Measurements from ENCODE around the gene LAT.

The LAT gene

DNA sequence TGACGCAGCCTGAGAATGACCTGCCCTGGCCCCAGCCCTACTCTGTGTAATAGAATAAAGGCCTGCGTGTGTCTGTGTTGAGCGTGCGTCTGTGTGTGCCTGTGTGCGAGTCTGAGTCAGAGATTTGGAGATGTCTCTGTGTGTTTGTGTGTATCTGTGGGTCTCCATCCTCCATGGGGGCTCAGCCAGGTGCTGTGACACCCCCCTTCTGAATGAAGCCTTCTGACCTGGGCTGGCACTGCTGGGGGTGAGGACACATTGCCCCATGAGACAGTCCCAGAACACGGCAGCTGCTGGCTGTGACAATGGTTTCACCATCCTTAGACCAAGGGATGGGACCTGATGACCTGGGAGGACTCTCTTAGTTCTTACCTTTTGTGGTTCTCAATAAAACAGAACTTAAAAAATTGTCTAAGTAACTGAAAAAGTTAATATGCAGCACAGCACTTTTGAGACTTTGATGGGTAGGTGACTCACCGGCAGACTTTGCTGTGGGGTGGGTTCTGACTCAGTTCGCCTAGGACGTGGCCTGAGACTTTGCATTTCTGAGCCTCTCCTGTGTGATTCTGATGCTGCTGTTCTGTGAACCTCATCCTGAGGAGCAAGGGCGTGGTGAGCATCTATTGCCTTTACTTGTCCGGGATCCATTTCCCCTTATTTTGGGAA lies 5.7 kb downstream of the LAT start:
- no peaks in the 10 kb centered on the region for H3K36me3 ChIP-seq (replicated peaks; ENCODE audit: insufficient read depth, low read length)
- no peaks in the 10 kb centered on the region for H3K27me3 ChIP-seq (replicated peaks; ENCODE audit: insufficient read depth, low read length)
- no peak overlapping the region for H3K4me2 ChIP-seq (ENCODE audit: low read depth, low read length)
- H3K27ac ChIP-seq (ENCODE audit: low read length): no peak overlapping the region
- 0 out of 2 replicates have a peak, but pooled peaks cover 2% of the 10 kb centered on the region for H3K4me1 ChIP-seq (ENCODE audit: low read length)
- no peak overlapping the region for H2AFZ ChIP-seq (ENCODE audit: low read length)
- no peaks in the 10 kb centered on the region for H3K9me2 ChIP-seq (replicated peaks; ENCODE audit: insufficient read depth, low read length)
- H3K9me3 ChIP-seq (replicated peaks; ENCODE audit: insufficient read depth, low read length): no peaks in the 10 kb centered on the region
- H4K20me1 ChIP-seq (ENCODE audit: insufficient read depth, low read length): no peaks in the 10 kb centered on the region
- no peak for TF ChIP-seq EZH2 (optimal IDR thresholded peaks at IDR 0.05; ENCODE audit: low read depth, low read length)
- no peak for TF ChIP-seq EZH2phosphoT487 (IDR thresholded peaks at IDR 0.05; ENCODE audit: low read length)
- TF ChIP-seq, protein P1, sequence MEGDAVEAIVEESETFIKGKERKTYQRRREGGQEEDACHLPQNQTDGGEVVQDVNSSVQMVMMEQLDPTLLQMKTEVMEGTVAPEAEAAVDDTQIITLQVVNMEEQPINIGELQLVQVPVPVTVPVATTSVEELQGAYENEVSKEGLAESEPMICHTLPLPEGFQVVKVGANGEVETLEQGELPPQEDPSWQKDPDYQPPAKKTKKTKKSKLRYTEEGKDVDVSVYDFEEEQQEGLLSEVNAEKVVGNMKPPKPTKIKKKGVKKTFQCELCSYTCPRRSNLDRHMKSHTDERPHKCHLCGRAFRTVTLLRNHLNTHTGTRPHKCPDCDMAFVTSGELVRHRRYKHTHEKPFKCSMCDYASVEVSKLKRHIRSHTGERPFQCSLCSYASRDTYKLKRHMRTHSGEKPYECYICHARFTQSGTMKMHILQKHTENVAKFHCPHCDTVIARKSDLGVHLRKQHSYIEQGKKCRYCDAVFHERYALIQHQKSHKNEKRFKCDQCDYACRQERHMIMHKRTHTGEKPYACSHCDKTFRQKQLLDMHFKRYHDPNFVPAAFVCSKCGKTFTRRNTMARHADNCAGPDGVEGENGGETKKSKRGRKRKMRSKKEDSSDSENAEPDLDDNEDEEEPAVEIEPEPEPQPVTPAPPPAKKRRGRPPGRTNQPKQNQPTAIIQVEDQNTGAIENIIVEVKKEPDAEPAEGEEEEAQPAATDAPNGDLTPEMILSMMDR (IDR thresholded peaks at IDR 0.05; ENCODE audit: low read length): no peak
- DNase-seq: no peak
- no peaks in the 10 kb centered on the region for H3F3A ChIP-seq (ENCODE audit: insufficient read depth, low read length)
- no peak overlapping the region for H3K9ac ChIP-seq (ENCODE audit: low read length)
- peaks cover 4% of the 10 kb centered on the region; the same call in 1 of the 2 replicates for H3K79me2 ChIP-seq (ENCODE audit: low read length)
- H3K4me3 ChIP-seq (ENCODE audit: low read length): no peak overlapping the region

DNA sequence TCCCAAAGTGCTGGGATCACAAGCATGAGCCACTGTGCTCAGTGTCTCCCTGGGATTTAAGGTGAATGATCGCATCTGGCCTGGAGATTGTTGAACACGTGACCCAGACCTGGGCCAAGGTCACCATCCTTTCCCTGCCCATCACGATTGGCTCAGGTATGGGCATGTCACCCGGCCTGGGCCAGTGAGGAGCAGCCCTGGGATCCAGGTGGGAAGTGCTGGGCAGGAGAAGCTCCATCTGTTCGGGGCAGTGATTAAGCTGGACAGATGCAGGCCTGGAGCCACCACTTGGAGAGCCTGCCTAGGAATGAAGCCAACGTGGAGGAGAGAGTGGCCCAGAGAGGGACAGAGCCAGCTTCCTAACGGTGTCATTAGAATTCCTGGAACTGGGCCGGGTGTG lies 6.8 kb downstream of the LAT start:
- no peak overlapping the region for H3K9ac ChIP-seq (ENCODE audit: low read length)
- no peak overlapping the region for H2AFZ ChIP-seq (ENCODE audit: low read length)
- no peaks in the 10 kb centered on the region for H3K27me3 ChIP-seq (replicated peaks; ENCODE audit: insufficient read depth, low read length)
- H3F3A ChIP-seq (ENCODE audit: insufficient read depth, low read length): no peaks in the 10 kb centered on the region
- H3K36me3 ChIP-seq (replicated peaks; ENCODE audit: insufficient read depth, low read length): no peaks in the 10 kb centered on the region
- TF ChIP-seq, protein P1 (IDR thresholded peaks at IDR 0.05; ENCODE audit: low read length): no peak
- TF ChIP-seq EZH2phosphoT487 (IDR thresholded peaks at IDR 0.05; ENCODE audit: low read length) (no peak), EZH2 (optimal IDR thresholded peaks at IDR 0.05; ENCODE audit: low read depth, low read length) (no peak)
- no peak for DNase-seq
- H3K4me3 ChIP-seq (ENCODE audit: low read length): no peak overlapping the region
- H3K9me3 ChIP-seq (replicated peaks; ENCODE audit: insufficient read depth, low read length): no peaks in the 10 kb centered on the region
- no peak overlapping the region for H3K27ac ChIP-seq (ENCODE audit: low read length)
- H3K4me1 ChIP-seq (ENCODE audit: low read length): no peaks in the 10 kb centered on the region
- H4K20me1 ChIP-seq (ENCODE audit: insufficient read depth, low read length): no peaks in the 10 kb centered on the region
- no peak overlapping the region for H3K4me2 ChIP-seq (ENCODE audit: low read depth, low read length)
- no peaks in the 10 kb centered on the region for H3K79me2 ChIP-seq (ENCODE audit: low read length)
- no peaks in the 10 kb centered on the region for H3K9me2 ChIP-seq (replicated peaks; ENCODE audit: insufficient read depth, low read length)

DNA sequence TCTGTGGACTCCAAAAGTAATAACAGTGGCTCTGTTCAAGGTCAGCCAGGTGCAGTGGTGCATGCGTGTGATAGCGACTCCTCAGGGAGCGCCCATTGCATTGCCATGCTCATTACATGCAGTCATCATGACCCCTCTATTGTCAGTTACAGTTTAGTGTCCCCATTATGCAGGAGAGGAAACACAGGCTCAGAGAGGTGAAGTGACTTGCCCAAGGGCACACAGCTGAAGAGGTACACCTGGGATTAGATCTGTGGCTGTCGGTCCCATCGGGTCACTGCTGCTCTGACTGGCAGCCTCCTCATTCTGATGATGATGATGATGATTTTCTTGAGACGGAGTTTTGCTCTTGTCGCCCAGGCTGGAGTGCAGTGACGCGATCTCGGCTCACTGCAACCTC lies 7.6 kb downstream of the LAT start:
- H3K36me3 ChIP-seq (replicated peaks; ENCODE audit: insufficient read depth, low read length): no peaks in the 10 kb centered on the region
- no peak for DNase-seq
- TF ChIP-seq EZH2phosphoT487 (IDR thresholded peaks at IDR 0.05; ENCODE audit: low read length): no peak
- TF ChIP-seq, protein P1 (IDR thresholded peaks at IDR 0.05; ENCODE audit: low read length): no peak
- TF ChIP-seq EZH2 (optimal IDR thresholded peaks at IDR 0.05; ENCODE audit: low read depth, low read length): no peak
- H3K9ac ChIP-seq (ENCODE audit: low read length): no peak overlapping the region
- no peaks in the 10 kb centered on the region for H3K27me3 ChIP-seq (replicated peaks; ENCODE audit: insufficient read depth, low read length)
- no peaks in the 10 kb centered on the region for H3K79me2 ChIP-seq (ENCODE audit: low read length)
- H2AFZ ChIP-seq (ENCODE audit: low read length): no peak overlapping the region
- H3K9me3 ChIP-seq (replicated peaks; ENCODE audit: insufficient read depth, low read length): no peaks in the 10 kb centered on the region
- no peaks in the 10 kb centered on the region for H3K4me1 ChIP-seq (ENCODE audit: low read length)
- no peaks in the 10 kb centered on the region for H3K9me2 ChIP-seq (replicated peaks; ENCODE audit: insufficient read depth, low read length)
- no peak overlapping the region for H3K4me3 ChIP-seq (ENCODE audit: low read length)
- H3K27ac ChIP-seq (ENCODE audit: low read length): no peak overlapping the region
- H3K4me2 ChIP-seq (ENCODE audit: low read depth, low read length): no peak overlapping the region
- no peaks in the 10 kb centered on the region for H3F3A ChIP-seq (ENCODE audit: insufficient read depth, low read length)
- no peaks in the 10 kb centered on the region for H4K20me1 ChIP-seq (ENCODE audit: insufficient read depth, low read length)

Measured in MM.1S (cell line).